ENCODE results near the gene APRT.
A peak's percentile ranks its signal among the peaks of the same experiment; 100 is the strongest.

APRT gene

DNA sequence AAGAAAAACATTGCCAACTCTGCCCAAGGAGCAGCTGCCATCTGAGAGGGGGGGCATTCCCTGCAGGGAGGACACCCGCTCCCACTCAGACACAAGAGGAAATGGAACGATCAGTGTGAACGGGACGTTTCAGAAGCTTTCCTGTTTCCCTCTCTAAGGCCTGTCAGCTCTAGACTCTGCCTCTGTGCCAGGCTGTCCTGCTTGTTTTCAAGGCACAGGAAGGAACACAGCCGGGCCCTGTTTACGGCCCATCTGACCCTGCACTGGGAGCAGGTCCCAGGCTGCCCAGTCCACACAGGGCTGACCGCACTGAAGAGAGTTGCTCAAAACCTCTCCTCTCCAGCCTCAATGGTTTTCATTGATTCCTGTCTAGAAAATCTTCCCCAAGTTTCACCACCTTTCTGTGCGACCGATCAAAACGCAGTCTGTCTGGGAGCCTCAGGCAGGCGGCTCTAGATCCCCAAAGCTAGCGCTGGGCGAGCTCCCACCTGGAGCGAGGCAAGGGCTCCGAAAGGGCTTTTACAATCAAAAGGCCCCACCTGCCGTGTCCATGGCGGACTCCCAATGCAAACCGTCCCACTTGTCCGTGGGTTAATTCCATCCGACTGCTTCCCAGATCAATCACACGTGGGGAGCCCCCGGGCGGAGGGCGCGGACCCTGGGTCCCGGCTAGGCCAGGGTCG is 28.2 kb downstream of the APRT start:
- H3K27ac ChIP-seq (ENCODE audit: low read depth, low read length): peak overlapping the region; percentile 95
- H3K36me3 ChIP-seq (ENCODE audit: control insufficient read depth, insufficient read depth, low read length): no peaks in the 10 kb centered on the region
- peaks cover 46% of the 10 kb centered on the region for H3K4me1 ChIP-seq (ENCODE audit: control insufficient read depth, insufficient read depth, low read length)
- peak overlapping the region; percentile 39 for H3K9ac ChIP-seq (ENCODE audit: low read length)
- H3K27me3 ChIP-seq (ENCODE audit: control insufficient read depth, insufficient read depth, low read length): no peaks in the 10 kb centered on the region
- H3K4me3 ChIP-seq (ENCODE audit: low read length): peak overlapping the region; percentile 73

DNA sequence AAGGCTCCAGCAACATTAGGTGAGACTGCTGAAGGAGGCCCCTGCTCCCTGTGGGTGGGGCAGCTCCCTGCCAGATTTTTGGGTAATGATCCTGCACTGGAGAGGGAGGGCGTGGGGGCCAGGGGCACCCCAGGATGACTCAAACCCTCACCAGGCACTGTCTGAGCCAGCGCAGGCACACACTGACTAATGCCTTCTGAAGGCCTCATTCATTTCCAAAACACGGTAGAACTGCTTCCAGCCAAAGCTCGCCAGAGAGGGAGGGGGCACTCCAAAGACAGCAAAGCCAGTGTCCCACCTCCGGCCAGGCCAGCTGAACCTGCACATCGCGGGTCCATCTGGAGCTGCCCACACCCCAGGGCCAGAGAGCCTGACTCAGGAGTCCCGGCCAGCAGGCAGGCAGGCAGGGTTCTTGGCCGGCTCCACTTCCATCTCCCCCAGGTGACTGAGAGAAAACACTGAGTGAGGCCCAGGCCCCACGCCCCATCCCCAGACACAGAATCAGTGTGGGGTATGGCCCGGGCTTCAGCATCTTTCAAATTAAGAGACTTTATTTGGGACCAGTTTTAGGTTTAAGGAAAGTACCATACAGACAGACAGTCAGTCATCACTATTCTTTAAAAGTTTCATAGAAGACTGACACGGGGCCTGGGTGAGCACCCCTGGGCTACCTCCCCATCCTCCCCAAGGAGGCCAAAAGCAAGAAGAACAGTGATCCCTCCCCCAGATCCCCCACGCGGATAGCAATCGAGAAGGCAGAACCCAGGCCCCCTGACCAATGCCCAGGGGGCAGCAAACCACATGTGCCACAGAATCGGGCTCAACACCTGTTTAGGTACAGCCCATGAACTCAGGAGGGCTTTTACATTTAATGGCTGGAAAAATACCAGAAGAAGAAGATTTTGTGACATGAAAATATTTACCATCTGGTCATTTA is 29.0 kb downstream of the APRT start:
- peak overlapping the region; percentile 95 for H3K27ac ChIP-seq (ENCODE audit: low read depth, low read length)
- H3K36me3 ChIP-seq (ENCODE audit: control insufficient read depth, insufficient read depth, low read length): no peaks in the 10 kb centered on the region
- H3K4me1 ChIP-seq (ENCODE audit: control insufficient read depth, insufficient read depth, low read length): peaks cover 52% of the 10 kb centered on the region
- H3K9ac ChIP-seq (ENCODE audit: low read length): no peak overlapping the region
- H3K4me3 ChIP-seq (ENCODE audit: low read length): peak overlapping the region; percentile 73
- no peaks in the 10 kb centered on the region for H3K27me3 ChIP-seq (ENCODE audit: control insufficient read depth, insufficient read depth, low read length)

DNA sequence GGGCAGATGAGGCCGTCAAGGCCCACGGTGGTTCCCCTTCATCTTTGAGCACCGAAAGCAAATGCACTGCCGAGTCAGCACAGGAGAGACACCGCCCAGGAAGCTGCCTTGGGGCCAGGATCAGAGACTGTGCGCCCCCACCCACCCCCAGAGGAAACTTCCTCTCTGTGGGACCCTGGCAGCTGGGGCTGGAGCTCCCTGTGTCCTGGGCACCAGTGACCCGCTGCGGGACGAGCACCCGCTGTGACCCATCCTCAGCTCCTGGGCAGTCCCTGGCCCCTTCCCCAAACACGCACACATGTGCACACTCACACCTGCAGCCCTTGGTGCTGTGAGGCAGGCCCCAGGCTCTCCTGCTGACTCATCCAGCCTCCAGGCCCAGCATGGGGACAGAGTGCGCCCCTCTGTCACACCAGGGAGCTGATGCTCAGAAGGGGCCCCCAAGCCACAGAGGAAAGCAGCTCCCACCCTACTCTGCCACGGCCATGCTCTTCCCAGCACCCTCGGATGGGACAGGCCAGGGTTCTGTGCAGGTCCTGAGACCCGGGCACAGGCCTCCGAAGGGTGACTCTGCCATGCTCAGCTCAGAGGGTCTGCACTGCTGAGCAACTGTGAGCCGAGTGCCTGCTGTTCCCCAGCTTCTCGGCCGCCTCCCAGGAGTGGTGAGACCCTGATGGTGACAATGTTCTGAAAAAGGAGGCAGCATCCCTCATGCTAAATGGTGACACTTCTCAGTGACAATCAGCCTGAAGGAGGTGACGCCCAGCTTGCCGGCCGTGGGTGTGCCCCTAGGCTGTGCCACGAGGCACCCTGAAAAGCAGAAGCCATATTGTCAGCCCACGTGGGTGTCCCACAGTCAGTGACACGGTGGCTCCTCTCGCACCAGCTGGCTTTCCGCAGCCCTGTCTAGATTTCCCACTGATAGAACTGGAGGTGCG is 30.3 kb downstream of the APRT start:
- Histone ChIP-seq H3K36me3 (ENCODE audit: control insufficient read depth, insufficient read depth, low read length) (no peaks in the 10 kb centered on the region), H3K4me3 (ENCODE audit: low read length) (peak overlapping the region; percentile 3), H3K27me3 (ENCODE audit: control insufficient read depth, insufficient read depth, low read length) (no peaks in the 10 kb centered on the region), H3K9ac (ENCODE audit: low read length) (no peak overlapping the region), H3K27ac (ENCODE audit: low read depth, low read length) (peak overlapping the region; percentile 86), H3K4me1 (ENCODE audit: control insufficient read depth, insufficient read depth, low read length) (peaks cover 62% of the 10 kb centered on the region)

DNA sequence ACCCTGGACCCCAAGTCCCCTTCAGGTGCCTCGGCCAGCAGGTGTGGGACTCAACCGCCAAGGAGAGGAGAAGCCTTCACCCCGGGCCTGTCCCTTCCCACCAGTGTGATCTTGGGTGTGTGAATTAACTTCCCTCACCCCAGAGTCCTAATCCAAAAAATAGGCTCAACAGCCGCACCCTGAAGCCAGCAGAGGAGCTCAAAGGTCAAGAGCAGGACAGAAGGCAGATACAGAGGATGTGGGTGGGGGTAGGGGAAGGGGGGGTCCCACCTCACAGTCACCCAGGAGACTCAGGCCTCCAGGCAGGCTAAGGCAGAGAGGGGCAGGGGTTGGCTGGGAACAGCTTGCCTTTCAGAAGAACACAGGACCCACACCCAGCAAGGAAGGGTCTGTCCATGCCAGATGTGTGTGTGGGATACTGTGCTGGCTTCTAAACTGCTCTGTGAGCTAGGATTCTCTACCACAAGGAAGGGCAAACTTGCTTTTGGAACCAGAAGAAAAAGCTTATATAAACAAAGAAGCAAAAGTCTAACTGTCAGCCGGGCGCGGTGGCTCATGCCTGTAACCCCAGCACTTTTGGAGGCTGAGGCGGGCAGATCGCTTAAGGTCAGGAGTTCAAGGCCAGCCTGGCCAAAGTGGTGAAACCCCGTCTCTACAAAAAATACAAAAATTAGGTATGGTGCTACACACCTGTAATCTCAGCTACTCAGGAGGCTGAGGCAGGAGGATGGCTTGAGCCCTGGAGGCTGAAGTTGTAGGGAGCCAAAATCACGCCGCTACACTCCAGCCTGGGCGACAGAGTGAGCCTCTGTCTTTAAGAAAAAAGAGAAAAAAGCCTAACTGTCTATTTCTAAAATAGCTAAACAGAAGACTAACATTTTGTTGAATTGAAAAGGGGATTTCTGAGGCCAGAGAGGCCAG is 31.3 kb downstream of the APRT start:
- H3K4me3 ChIP-seq (ENCODE audit: low read length): peak overlapping the region; percentile 36
- peak overlapping the region; percentile 86 for H3K27ac ChIP-seq (ENCODE audit: low read depth, low read length)
- no peaks in the 10 kb centered on the region for H3K27me3 ChIP-seq (ENCODE audit: control insufficient read depth, insufficient read depth, low read length)
- H3K9ac ChIP-seq (ENCODE audit: low read length): no peak overlapping the region
- no peaks in the 10 kb centered on the region for H3K36me3 ChIP-seq (ENCODE audit: control insufficient read depth, insufficient read depth, low read length)
- H3K4me1 ChIP-seq (ENCODE audit: control insufficient read depth, insufficient read depth, low read length): peaks cover 68% of the 10 kb centered on the region

DNA sequence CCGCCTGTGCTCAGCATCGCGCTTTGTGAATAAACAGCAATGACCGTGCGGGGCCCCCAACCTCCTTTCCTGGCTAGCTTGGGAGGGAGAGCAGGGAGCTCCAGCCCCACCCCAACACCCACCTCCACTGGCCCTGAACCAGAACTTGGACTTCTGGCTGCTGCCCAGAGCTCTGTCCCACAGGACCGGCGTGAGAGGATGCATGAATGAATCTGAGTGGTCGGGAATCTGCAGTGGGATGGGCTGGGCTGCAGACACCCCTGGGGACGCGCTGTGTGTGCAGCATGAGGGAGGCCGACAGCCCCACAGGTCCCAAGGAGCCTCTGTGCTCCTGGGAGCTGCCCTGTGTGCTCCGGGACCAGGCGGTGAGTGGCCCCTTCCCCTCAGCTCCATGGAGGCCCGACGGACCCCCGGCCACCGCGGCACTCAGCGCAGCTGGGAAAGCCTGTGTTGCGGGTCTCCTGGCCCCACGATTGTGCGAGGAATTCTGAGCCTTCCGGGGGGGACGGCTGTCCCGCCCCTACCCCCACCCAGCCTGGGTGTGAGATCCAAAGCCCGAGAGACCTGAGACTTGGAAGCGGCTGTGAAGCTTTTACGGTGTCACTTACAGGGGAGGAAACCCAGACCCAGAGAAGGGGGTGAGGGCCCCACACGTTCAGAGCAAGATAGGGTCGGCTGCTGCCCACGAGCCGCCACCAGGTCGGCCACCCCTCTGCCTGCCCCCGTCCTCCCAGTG is 32.2 kb downstream of the APRT start:
- Histone ChIP-seq H3K4me3 (ENCODE audit: low read length) (peak overlapping the region; percentile 36), H3K36me3 (ENCODE audit: control insufficient read depth, insufficient read depth, low read length) (no peaks in the 10 kb centered on the region), H3K4me1 (ENCODE audit: control insufficient read depth, insufficient read depth, low read length) (peaks cover 73% of the 10 kb centered on the region), H3K9ac (ENCODE audit: low read length) (no peak overlapping the region), H3K27ac (ENCODE audit: low read depth, low read length) (peak overlapping the region; percentile 86), H3K27me3 (ENCODE audit: control insufficient read depth, insufficient read depth, low read length) (no peaks in the 10 kb centered on the region)

DNA sequence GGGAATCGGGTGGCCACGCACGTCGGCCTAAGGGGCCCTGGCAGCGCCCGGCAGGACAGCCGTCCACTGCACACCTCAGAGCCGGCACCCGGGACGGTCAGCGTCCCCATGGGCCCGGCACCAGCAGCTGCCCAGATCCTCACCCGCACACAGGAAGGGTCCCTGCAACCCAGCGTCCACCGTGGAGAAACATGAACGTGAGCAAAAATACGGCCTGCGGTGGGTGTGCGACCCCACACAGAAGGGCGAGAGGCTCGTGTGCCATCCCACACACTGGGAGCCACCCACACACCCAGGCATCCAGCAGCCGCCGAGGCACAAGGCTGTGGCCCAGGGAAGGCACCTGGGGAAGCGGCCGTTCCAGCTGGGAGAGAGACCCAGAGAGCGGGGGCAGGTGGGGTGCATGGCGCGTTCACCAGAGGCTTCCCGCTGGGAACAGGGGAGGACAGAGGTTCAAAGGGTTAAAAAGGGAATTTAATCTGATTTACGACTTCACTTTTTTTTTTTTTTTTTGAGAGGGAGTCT is 33.1 kb downstream of the APRT start:
- H3K4me1 ChIP-seq (ENCODE audit: control insufficient read depth, insufficient read depth, low read length): peaks cover 81% of the 10 kb centered on the region
- H3K27ac ChIP-seq (ENCODE audit: low read depth, low read length): peak overlapping the region; percentile 86
- H3K9ac ChIP-seq (ENCODE audit: low read length): no peak overlapping the region
- H3K4me3 ChIP-seq (ENCODE audit: low read length): no peak overlapping the region
- no peaks in the 10 kb centered on the region for H3K36me3 ChIP-seq (ENCODE audit: control insufficient read depth, insufficient read depth, low read length)
- no peaks in the 10 kb centered on the region for H3K27me3 ChIP-seq (ENCODE audit: control insufficient read depth, insufficient read depth, low read length)

DNA sequence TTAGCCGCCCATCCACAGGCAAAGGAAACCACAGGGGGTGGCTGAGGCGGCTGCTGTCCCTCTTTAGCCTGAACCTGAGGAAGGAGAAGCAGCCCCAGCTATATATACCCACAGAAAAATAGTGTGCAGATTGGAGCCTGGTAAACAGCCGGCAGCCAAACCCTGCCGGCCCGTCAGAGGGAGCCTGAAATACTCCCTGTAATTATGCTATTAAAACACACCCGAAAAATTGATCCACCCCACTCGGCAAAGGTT is 33.5 kb downstream of the APRT start:
- Histone ChIP-seq H3K9ac (ENCODE audit: low read length) (no peak overlapping the region), H3K27me3 (ENCODE audit: control insufficient read depth, insufficient read depth, low read length) (no peaks in the 10 kb centered on the region), H3K36me3 (ENCODE audit: control insufficient read depth, insufficient read depth, low read length) (no peaks in the 10 kb centered on the region), H3K27ac (ENCODE audit: low read depth, low read length) (peak overlapping the region; percentile 86), H3K4me3 (ENCODE audit: low read length) (no peak overlapping the region), H3K4me1 (ENCODE audit: control insufficient read depth, insufficient read depth, low read length) (peaks cover 82% of the 10 kb centered on the region)

DNA sequence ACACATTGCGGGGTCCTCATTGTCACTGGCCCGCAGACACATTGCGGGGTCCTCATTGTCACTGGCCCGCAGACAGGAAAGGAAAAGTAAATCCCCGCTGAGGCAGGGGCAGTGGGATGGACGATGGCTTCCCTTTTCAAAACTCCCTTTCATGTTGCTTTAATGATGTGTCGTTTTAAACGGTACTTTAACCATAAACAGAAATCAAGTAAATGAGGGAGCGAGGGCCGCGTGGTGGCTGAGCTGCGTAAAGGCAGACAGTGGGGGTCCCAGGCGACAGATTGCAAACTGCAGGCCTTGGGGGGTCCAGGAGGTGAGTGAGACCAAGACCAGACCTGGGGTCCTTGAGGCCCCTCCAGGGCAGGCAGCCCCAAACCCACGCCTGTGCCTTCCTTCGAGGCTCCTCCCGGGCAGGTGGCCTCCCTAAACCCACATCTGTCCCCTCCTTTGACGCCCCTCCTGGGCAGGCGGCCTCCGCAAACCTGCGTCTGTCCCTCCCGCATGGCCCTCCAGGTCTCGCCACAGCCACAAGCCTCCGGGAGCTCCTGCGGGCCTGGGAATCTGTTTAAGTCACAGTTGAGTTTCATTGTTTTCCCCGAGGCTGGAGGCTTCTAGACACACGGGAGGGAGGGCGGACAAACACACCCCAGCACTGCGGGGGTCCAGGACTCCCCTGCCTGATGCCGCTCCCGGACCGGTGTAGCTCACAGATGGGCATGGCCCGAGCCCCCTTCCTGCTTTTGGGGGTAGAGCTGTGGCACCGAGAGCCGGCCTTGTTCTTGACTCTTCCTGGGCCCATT is 34.1 kb downstream of the APRT start:
- Histone ChIP-seq H3K4me1 (ENCODE audit: control insufficient read depth, insufficient read depth, low read length) (peaks cover 81% of the 10 kb centered on the region), H3K27ac (ENCODE audit: low read depth, low read length) (peak overlapping the region; percentile 86), H3K27me3 (ENCODE audit: control insufficient read depth, insufficient read depth, low read length) (no peaks in the 10 kb centered on the region), H3K4me3 (ENCODE audit: low read length) (no peak overlapping the region), H3K9ac (ENCODE audit: low read length) (no peak overlapping the region), H3K36me3 (ENCODE audit: control insufficient read depth, insufficient read depth, low read length) (no peaks in the 10 kb centered on the region)

DNA sequence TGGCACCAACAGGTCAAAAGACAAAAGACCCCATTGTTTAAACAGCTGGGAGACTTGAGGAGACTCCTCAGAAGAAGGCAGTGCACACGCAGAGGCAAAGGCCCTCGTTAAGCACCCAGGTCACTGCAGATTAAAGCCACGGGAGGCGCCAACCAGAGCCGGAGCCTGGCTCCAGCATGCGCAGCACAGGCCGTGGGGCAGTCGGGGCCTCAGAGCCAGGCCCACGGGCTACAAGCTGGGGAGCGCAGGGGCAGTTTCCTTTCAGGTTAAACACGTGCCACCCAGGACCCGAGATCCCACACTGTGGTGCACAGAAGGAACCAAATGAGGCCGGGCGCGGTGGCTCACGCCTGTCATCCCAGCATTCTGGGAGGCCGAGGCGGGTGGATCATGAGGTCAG is 35.9 kb downstream of the APRT start:
- Histone ChIP-seq H3K4me1 (ENCODE audit: control insufficient read depth, insufficient read depth, low read length) (peaks cover 77% of the 10 kb centered on the region), H3K4me3 (ENCODE audit: low read length) (no peak overlapping the region), H3K36me3 (ENCODE audit: control insufficient read depth, insufficient read depth, low read length) (no peaks in the 10 kb centered on the region), H3K27ac (ENCODE audit: low read depth, low read length) (no peak overlapping the region), H3K9ac (ENCODE audit: low read length) (no peak overlapping the region), H3K27me3 (ENCODE audit: control insufficient read depth, insufficient read depth, low read length) (no peaks in the 10 kb centered on the region)

DNA sequence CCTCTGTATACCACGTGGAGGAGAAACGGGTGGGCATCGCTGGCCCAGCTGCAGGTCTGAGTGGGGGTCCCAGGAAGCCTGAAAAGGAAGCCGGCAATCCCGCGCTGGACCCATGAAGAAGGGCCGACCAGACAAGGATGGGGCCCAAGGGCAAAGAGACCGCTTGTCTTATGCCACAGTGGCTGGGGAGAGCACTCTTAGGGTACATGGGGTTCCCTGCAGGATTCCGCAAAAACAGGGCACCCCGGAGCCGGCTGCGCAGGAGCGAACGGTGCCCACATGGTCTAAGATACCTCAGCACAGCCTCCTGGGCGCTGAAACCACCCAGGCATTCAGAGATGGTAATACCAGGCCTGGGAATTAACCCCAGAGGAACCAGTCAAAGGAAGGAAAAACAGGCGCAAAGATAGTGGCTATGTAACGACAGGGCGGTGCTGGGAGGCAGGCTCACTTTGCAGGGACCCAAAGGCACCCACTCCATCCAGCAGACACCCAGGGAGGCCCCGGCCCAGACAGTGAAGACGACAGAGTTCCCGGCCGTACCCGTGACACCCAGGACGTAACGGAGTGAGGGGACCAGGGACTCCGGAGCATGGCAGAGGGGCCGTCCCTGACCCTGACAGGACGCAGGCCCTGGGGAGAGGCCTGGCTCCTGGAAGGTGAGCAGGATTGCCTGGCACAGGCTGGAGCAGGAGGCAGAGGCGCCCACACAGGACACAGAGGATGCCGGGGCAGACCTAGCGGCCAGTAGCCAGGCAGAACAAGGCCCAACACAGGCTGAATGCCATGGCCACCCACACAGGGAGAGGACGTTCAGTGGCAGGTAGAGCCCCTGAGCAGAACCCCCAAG is 37.0 kb downstream of the APRT start:
- Histone ChIP-seq H3K9ac (ENCODE audit: low read length) (no peak overlapping the region), H3K27ac (ENCODE audit: low read depth, low read length) (peak overlapping the region; percentile 58), H3K36me3 (ENCODE audit: control insufficient read depth, insufficient read depth, low read length) (no peaks in the 10 kb centered on the region), H3K4me3 (ENCODE audit: low read length) (no peak overlapping the region), H3K27me3 (ENCODE audit: control insufficient read depth, insufficient read depth, low read length) (no peaks in the 10 kb centered on the region), H3K4me1 (ENCODE audit: control insufficient read depth, insufficient read depth, low read length) (peaks cover 75% of the 10 kb centered on the region)
